ENCODE measurements around the gene RRP1B.

GRCh38 chr21:43663033-43663432 lies 3.7 kb downstream of the RRP1B start:
- TF ChIP-seq POLR2A (IDR thresholded peaks at IDR 0.05; ENCODE audit: low read length) (no peak), GATA1 (IDR thresholded peaks at IDR 0.05; ENCODE audit: low read depth, low read length) (no peak)
